Measurements from ENCODE around the gene OPRD1. TPM values are rescaled to one million over a fixed set of nuclear protein-coding genes. Genes with fewer than 3 reads are reported as not detected.

The OPRD1 gene
- polyA plus RNA-seq, 1 of the 3 experiments (the other 2 are of a cell fraction): 0.07 TPM

- no peak overlapping the region for H3K4me3 ChIP-seq (ENCODE audit: low read depth in 2 of 2, low read length in 1 of 2)
- H3K27me3 ChIP-seq (ENCODE audit: insufficient read depth): no peaks in the 10 kb centered on the region
- H3K79me2 ChIP-seq (ENCODE audit: insufficient read depth): no peaks in the 10 kb centered on the region
- no peaks in the 10 kb centered on the region for H3K9me3 ChIP-seq
- no peaks in the 10 kb centered on the region for H3F3A ChIP-seq (replicated peaks; ENCODE audit: insufficient read depth)
- no peaks in the 10 kb centered on the region for H3K36me3 ChIP-seq (replicated peaks in 1 of 2; ENCODE audit: control insufficient read depth in 1 of 2, insufficient read depth in 2 of 2, low read length in 1 of 2)
- H4K20me1 ChIP-seq (ENCODE audit: insufficient read depth): no peaks in the 10 kb centered on the region
- ChIA-PET POLR2A (no interaction called here), CTCF (interaction anchor here (0.8 to 3.1 kb wide), 5 partner anchors 14 to 76 kb away, joined by 3 to 15 read pairs (median 4); partner anchors contain the start of gene OPRD1)
- H3K4me1 ChIP-seq (ENCODE audit: control insufficient read depth in 1 of 2, insufficient read depth in 2 of 2, low read depth in 1 of 2, low read length in 1 of 2): peaks cover 3 to 4% of the 10 kb centered on the region in 2 experiments; a peak in 1 of 4 replicates
- TF ChIP-seq RAD21 (IDR thresholded peaks at IDR 0.05; ENCODE audit: low read length) (no peak), TAF1 (IDR thresholded peaks at IDR 0.05; ENCODE audit: borderline replicate concordance, low read depth, low read length) (no peak), YY1 (IDR thresholded peaks at IDR 0.05; ENCODE audit: low read depth) (no peak), RCOR1 (IDR thresholded peaks at IDR 0.05; ENCODE audit: low read length) (no peak), JUND (IDR thresholded peaks at IDR 0.05) (no peak), IRF3 (IDR thresholded peaks at IDR 0.05; ENCODE audit: low read depth, low read length) (no peak), GATA2 (CRISPR knock-in tag; IDR thresholded peaks at IDR 0.05) (no peak), RXRA (IDR thresholded peaks at IDR 0.05; ENCODE audit: borderline replicate concordance, low read depth) (no peak), TCF12 (IDR thresholded peaks at IDR 0.05) (no peak), MXI1 (IDR thresholded peaks at IDR 0.05; ENCODE audit: low read depth, low read length) (no peak), FOXM1 (IDR thresholded peaks at IDR 0.05; ENCODE audit: low read depth) (no peak), SIN3A (IDR thresholded peaks at IDR 0.05; ENCODE audit: borderline replicate concordance, low read depth, low read length) (no peak)
- TF ChIP-seq, protein P1, sequence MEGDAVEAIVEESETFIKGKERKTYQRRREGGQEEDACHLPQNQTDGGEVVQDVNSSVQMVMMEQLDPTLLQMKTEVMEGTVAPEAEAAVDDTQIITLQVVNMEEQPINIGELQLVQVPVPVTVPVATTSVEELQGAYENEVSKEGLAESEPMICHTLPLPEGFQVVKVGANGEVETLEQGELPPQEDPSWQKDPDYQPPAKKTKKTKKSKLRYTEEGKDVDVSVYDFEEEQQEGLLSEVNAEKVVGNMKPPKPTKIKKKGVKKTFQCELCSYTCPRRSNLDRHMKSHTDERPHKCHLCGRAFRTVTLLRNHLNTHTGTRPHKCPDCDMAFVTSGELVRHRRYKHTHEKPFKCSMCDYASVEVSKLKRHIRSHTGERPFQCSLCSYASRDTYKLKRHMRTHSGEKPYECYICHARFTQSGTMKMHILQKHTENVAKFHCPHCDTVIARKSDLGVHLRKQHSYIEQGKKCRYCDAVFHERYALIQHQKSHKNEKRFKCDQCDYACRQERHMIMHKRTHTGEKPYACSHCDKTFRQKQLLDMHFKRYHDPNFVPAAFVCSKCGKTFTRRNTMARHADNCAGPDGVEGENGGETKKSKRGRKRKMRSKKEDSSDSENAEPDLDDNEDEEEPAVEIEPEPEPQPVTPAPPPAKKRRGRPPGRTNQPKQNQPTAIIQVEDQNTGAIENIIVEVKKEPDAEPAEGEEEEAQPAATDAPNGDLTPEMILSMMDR (IDR thresholded peaks at IDR 0.05): no peak
- TF ChIP-seq, protein P2, sequence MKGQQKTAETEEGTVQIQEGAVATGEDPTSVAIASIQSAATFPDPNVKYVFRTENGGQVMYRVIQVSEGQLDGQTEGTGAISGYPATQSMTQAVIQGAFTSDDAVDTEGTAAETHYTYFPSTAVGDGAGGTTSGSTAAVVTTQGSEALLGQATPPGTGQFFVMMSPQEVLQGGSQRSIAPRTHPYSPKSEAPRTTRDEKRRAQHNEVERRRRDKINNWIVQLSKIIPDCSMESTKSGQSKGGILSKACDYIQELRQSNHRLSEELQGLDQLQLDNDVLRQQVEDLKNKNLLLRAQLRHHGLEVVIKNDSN (IDR thresholded peaks at IDR 0.05; ENCODE audit: borderline replicate concordance, low read depth): no peak
- H3K9me2 ChIP-seq: no peaks in the 10 kb centered on the region
- no peak overlapping the region for H2AFZ ChIP-seq (ENCODE audit: low read depth)
- no peak overlapping the region for H3K27ac ChIP-seq (ENCODE audit: low read depth in 2 of 2, low read length in 1 of 2)
- H3K9ac ChIP-seq: no peak overlapping the region
- WGBS (ENCODE audit: low lambda C conversion rate): 35% methylated on average over 3 of the region's 3 CpGs
- DNase-seq: no peak
- H3K4me2 ChIP-seq: no peak overlapping the region
Measured at GRCh38 chr1:28860332-28861073, 48.5 kb downstream of the OPRD1 start.
